OCI-LY7 (cell line): Measurements from ENCODE around the gene FGD4. TPM values are rescaled to one million over a fixed set of nuclear protein-coding genes. Genes with fewer than 3 reads are reported as not detected.
A peak's percentile ranks its signal among the peaks of the same experiment; 100 is the strongest.

Experiments used
- BruUV-seq: library from RNA; stranded (reverse); fragments of 400-500 nt; replicated peaks from 2 replicates; lab custom pipeline; 2021; lab: Mats Ljungman, UMichigan
- CTCF ChIA-PET: fragments of 300-600 bp; sonication (Branson Sonifier 250); formaldehyde crosslinking; loops from one replicate; lab custom pipeline; 2022; ENCODE audit warnings: antibody characterized with exemption; ENCODE audit not compliant: unreplicated experiment; lab: Charles Lee
- POLR2A ChIA-PET: fragments of 300-600 bp; sonication (Branson Sonifier 250); formaldehyde crosslinking; loops from one replicate; lab custom pipeline; 2022; ENCODE audit warnings: antibody characterized with exemption; lab: Charles Lee
- DNase-seq: peaks from one replicate; pipeline ENCODE4 v3.0.0-alpha.2; 2015; ENCODE audit warnings: low spot score
- H2AFZ ChIP-seq: fragments of 200-600 bp; sonication (generic), shearing (Covaris generic); 2 replicates; pipeline ENCODE4 v1.6.1; 2014; ENCODE audit warnings: mild to moderate bottlenecking, antibody characterized with exemption, low read length, moderate library complexity
- H3K27ac ChIP-seq: fragments of 200-600 bp; sonication (generic); 2 replicates; pipeline ENCODE4 v1.5.1; 2014; ENCODE audit warnings: mixed run types, low read depth, mild to moderate bottlenecking, moderate library complexity, low read length, inconsistent platforms; ENCODE audit not compliant: poor library complexity, severe bottlenecking
- H3K36me3 ChIP-seq: fragments of 200-600 bp; sonication (generic); 2 replicates; pipeline ENCODE4 v1.6.1; 2014; ENCODE audit warnings: mild to moderate bottlenecking, antibody characterized with exemption, low read length, moderate library complexity, mixed read lengths; ENCODE audit not compliant: insufficient read depth
- H3K4me1 ChIP-seq: fragments of 200-600 bp; sonication (generic); 2 replicates; pipeline ENCODE4 v1.5.1; 2014; ENCODE audit warnings: mild to moderate bottlenecking, low read length; ENCODE audit not compliant: insufficient read depth, poor library complexity, severe bottlenecking
- H3K4me2 ChIP-seq: fragments of 200-600 bp; sonication (generic); 2 replicates; pipeline ENCODE4 v1.6.1; 2014; ENCODE audit warnings: mild to moderate bottlenecking, low read length
- H3K4me3 ChIP-seq: fragments of 200-600 bp; sonication (generic); 2 replicates; pipeline ENCODE4 v1.5.1; 2014; ENCODE audit warnings: mild to moderate bottlenecking, low read depth, low read length; ENCODE audit not compliant: poor library complexity, severe bottlenecking
- H3K79me2 ChIP-seq: fragments of 200-600 bp; sonication (generic); 2 replicates; pipeline ENCODE4 v1.6.1; 2016; ENCODE audit warnings: low read depth, mild to moderate bottlenecking, low read length, moderate library complexity, mixed read lengths; ENCODE audit not compliant: insufficient read depth
- H3K9me2 ChIP-seq: fragments of 200-600 bp; sonication (generic); 2 replicates; pipeline ENCODE4 v1.6.1; 2016; ENCODE audit warnings: mild to moderate bottlenecking, low read length, mixed read lengths; ENCODE audit not compliant: insufficient read depth
- H3K9me3 ChIP-seq: fragments of 200-600 bp; sonication (generic); 2 replicates; pipeline ENCODE4 v1.6.1; 2014; ENCODE audit warnings: mild to moderate bottlenecking, mixed run types, low read length, mixed read lengths
- H4K20me1 ChIP-seq: fragments of 200-600 bp; sonication (generic); 2 replicates; pipeline ENCODE4 v1.6.1; 2014; ENCODE audit warnings: mild to moderate bottlenecking, antibody characterized with exemption, low read length, moderate library complexity, mixed read lengths; ENCODE audit not compliant: insufficient read depth
- EZH2phosphoT487 ChIP-seq: fragments of 200-600 bp; sonication (generic); IDR thresholded peaks from 2 replicates; pipeline ENCODE4 v1.6.1; 2018; ENCODE audit warnings: low read depth, borderline replicate concordance, mild to moderate bottlenecking, mixed run types, antibody characterized with exemption, low read length, moderate library complexity, mixed read lengths
- intact Hi-C: fragments of 100-400 bp; cut with micrococcal nuclease; formaldehyde crosslinking; loops from one replicate; pipeline ENCODE4 v1.10.0; 2022; ENCODE audit not compliant: unreplicated experiment
- total RNA-seq, 2 experiments: library from RNA; depleted of rRNA in 1 of 2; stranded (reverse); fragments of >200 nt in 1 of 2; shearing (Covaris generic) in 1 of 2; gene quantifications; 2 replicates each; pipeline ENCODE4 v1.2.3, GENCODE V29; 2014 to 2022
- TF ChIP-seq, protein P1 (sequence below): fragments of 200-600 bp; sonication (generic); conservative IDR thresholded peaks from 2 replicates; pipeline ENCODE4 v1.5.1; 2014; ENCODE audit warnings: mild to moderate bottlenecking, antibody characterized with exemption, low read length, moderate library complexity, mixed read lengths

Gene FGD4
- total RNA-seq, 2 experiments from 2014 or later = 14.9 to 19.3 TPM

DNA sequence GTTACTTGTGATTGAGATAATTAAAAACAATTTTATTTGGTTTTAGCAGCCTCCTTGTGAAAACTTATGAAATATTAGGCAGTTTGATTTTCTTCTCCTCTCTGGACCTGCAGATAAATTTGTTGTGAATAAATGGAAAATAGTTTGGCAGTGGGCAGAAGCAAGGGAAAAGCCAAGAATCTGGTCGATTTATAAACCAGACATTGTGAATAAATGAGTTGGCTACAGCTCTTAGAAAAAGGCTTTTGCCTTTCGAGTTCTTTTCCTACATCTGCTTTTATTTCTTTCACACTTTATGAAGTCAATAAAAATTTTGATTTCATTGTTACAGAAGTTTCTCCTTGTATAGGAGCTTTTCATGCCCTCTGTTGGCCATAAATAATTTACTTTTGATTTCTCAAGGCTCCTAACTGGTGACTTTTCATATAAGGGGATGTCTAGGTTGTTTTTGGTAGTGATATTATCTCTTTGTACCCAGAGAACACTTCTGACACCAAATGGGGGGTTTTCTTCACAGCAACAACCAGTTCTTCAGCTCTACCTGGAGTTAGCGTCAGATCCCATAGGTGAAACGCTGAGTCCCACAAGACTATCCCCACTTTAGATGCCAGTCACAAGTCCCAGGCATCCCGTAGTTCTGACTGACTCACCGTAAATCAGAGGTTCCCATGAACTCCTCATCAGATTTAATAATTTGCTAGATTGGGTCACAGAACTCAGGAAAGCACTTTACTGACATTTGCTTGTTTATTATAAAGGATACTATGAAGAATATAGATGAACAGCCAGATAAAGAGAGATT lies 143.3 kb downstream of the FGD4 start:
- no TSS peak for BruUV-seq
- POLR2A ChIA-PET = interaction anchor here (0.6 to 5.4 kb wide), 4 partner anchors 8 to 107 kb away, joined by 3 to 65 read pairs (median 4); no protein-coding TSS in a partner anchor
- H3K4me3 ChIP-seq = no peak overlapping the region
- no peaks in the 10 kb centered on the region for H4K20me1 ChIP-seq
- H3K4me2 ChIP-seq = peak overlapping the region; percentile 13
- TF ChIP-seq, protein P1, sequence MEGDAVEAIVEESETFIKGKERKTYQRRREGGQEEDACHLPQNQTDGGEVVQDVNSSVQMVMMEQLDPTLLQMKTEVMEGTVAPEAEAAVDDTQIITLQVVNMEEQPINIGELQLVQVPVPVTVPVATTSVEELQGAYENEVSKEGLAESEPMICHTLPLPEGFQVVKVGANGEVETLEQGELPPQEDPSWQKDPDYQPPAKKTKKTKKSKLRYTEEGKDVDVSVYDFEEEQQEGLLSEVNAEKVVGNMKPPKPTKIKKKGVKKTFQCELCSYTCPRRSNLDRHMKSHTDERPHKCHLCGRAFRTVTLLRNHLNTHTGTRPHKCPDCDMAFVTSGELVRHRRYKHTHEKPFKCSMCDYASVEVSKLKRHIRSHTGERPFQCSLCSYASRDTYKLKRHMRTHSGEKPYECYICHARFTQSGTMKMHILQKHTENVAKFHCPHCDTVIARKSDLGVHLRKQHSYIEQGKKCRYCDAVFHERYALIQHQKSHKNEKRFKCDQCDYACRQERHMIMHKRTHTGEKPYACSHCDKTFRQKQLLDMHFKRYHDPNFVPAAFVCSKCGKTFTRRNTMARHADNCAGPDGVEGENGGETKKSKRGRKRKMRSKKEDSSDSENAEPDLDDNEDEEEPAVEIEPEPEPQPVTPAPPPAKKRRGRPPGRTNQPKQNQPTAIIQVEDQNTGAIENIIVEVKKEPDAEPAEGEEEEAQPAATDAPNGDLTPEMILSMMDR = peak; percentile 56; the same call in 1 of the 2 replicates
- no peak for TF ChIP-seq EZH2phosphoT487
- H3K36me3 ChIP-seq = peaks cover 23% of the 10 kb centered on the region
- H3K4me1 ChIP-seq = peaks cover 63% of the 10 kb centered on the region
- intact Hi-C loops = no loop called here
- H3K27ac ChIP-seq = peak overlapping the region; percentile 11
- no peaks in the 10 kb centered on the region for H3K9me3 ChIP-seq
- H3K79me2 ChIP-seq = peaks cover 87% of the 10 kb centered on the region
- H2AFZ ChIP-seq = no peak overlapping the region
- H3K9me2 ChIP-seq = no peaks in the 10 kb centered on the region
- CTCF ChIA-PET = no interaction called here
- DNase-seq = no peak

DNA sequence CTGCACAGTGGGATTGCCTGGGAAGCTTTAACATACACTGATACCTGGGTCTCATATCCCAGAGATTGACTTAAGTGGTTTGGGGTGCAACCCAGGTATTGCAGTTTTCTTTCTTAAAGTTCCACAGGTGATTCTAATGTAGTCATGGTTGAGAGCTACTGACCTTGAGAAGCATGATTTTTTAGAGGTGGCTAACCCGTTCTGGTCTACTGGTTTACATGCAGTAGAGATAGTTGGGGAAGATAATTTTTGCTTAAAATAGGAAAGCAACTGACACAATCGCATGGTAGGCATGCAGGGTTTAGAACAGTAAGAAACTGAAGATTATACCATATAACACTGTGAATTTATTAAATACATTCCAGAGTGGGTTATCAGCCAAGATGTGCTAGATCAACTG lies 145.5 kb downstream of the FGD4 start:
- no peaks in the 10 kb centered on the region for H3K9me2 ChIP-seq
- peak overlapping the region; percentile 75 for H2AFZ ChIP-seq
- no peaks in the 10 kb centered on the region for H3K9me3 ChIP-seq
- intact Hi-C loops = no loop called here
- H3K4me2 ChIP-seq = peak overlapping the region; percentile 65
- CTCF ChIA-PET = interaction anchor here (0.8 to 2.0 kb wide), 3 partner anchors 10 to 127 kb away, joined by 3 to 10 read pairs (median 4); no protein-coding TSS in a partner anchor
- H3K4me1 ChIP-seq = peaks cover 80% of the 10 kb centered on the region
- H3K79me2 ChIP-seq = peaks cover 92% of the 10 kb centered on the region
- no TSS peak for BruUV-seq
- peaks cover 23% of the 10 kb centered on the region for H3K36me3 ChIP-seq
- POLR2A ChIA-PET = interaction anchor here (0.6 to 5.4 kb wide), 17 partner anchors 10 to 1213 kb away, joined by 3 to 65 read pairs (median 3); no protein-coding TSS in a partner anchor
- peak overlapping the region; percentile 36 for H3K4me3 ChIP-seq
- no peak for TF ChIP-seq EZH2phosphoT487
- TF ChIP-seq, protein P1 = no peak
- DNase-seq = peak; percentile 53
- H4K20me1 ChIP-seq = no peaks in the 10 kb centered on the region
- peak overlapping the region; percentile 71 for H3K27ac ChIP-seq
